GM23248 (cell line): Measurements from ENCODE around the gene PAX6.

Experiments used
- EZH2 ChIP-seq: fragments of 200-600 bp; sonication (generic); IDR thresholded peaks from 2 replicates; pipeline ENCODE4 v1.6.1; 2018; ENCODE audit warnings: antibody characterized with exemption, mild to moderate bottlenecking; ENCODE audit not compliant: insufficient read depth, poor library complexity, severe bottlenecking
- EZH2phosphoT487 ChIP-seq: fragments of 200-600 bp; sonication (generic); IDR thresholded peaks from 2 replicates; pipeline ENCODE4 v1.6.1; 2018; ENCODE audit warnings: antibody characterized with exemption, moderate library complexity, mild to moderate bottlenecking, low read depth; ENCODE audit not compliant: insufficient read depth

DNA sequence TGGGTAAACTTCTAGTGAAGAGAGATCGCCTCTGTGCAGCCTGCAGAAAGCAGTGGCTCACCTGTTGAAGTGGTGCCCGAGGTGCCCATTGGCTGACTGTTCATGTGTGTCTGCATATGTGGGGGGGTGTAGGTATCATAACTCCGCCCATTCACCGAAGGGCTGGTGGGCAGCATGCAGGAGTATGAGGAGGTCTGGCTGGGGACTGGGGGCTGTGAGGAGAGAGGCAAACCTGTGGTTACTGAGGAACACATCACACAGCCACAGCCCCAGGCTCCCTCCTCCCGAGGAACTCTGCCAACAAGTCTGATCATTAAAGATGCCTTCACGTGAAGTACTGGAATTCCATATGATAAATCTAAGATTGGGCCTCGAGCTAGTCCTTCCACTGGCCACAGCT, 20.5 kb downstream of the PAX6 start:
- TF ChIP-seq EZH2phosphoT487, result no peak
- no peak for TF ChIP-seq EZH2
